GM12801 (cell line): Measurements from ENCODE around the gene FNDC3B.

ENCODE experiments used
- CTCF ChIP-seq: IDR thresholded peaks from one replicate; pipeline ENCODE4 v1.5.1; 2011; ENCODE audit warnings: control low read depth; ENCODE audit not compliant: insufficient read length; ENCODE audit errors: extremely low read depth

FNDC3B gene

GRCh38 chr3:172184106-172184822, 144.9 kb downstream of the FNDC3B start:
- no peak for TF ChIP-seq CTCF

GRCh38 chr3:172185907-172186306, 146.5 kb downstream of the FNDC3B start:
- no peak for TF ChIP-seq CTCF

DNA sequence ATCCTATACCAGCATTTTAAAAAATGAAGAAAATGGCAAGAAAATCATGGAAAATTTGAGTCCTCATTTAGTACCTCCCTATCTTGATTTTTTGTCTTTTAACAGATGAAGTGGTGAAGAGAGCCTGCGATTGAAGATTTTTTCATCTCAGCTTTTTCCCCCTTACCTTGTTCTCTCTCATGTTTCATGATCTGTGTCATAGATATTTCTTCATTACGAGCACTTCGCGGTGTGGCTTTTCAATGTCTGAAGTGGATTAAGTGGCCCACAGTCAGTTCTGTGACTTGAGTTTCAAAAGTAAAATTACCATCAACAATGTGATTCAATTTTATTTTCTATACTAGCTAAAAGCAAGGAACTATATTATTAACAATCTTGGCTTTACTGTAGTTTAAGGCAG, 147.2 kb downstream of the FNDC3B start:
- no peak for TF ChIP-seq CTCF

GRCh38 chr3:172187511-172187910, 148.1 kb downstream of the FNDC3B start:
- no peak for TF ChIP-seq CTCF

DNA sequence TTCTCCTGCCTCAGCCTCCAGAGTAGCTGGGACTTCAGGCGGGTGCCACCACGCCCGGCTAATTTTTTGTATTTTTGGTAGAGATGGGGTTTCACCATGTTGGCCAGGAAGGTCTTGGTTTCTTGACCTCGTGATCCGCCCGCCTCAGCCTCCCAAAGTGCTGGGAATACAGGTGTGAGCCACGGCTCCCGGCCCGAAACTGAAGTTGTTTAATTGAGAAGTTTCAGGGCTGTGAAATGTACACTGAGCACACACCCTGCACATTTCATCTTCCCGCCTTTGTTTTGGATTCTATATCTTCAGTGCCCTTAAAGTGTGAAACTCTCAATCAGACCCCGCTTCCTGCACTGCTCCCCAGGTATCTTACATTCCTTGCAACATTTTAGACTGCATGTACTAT, 149.1 kb downstream of the FNDC3B start:
- TF ChIP-seq CTCF, result no peak

DNA sequence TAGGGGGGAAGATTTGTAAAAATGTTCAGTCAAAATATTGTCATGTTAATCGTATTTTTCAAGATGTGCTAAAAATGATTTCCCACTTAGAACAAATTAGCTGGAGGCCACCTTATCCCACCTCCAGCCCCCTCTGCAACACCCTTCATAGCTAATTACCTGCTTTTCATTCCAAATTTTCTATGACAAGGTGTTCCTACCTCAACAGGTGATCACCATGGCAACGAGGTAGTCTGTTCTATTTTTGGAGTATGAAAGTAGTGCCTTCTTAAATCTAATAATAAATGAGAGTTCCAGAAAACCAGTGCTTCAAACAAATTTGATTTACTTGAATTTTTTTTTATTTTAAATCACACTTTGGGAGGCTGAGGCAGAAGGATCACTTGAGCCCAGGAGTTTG, 149.8 kb downstream of the FNDC3B start:
- TF ChIP-seq CTCF, result no peak

- no peak for TF ChIP-seq CTCF
Observed at GRCh38 chr3:172189987-172190603, 150.7 kb downstream of the FNDC3B start.
